ENCODE results near the gene ZMIZ1. TPM values are rescaled to one million over a fixed set of nuclear protein-coding genes. Genes with fewer than 3 reads are reported as not detected.
A peak's percentile ranks its signal among the peaks of the same experiment; 100 is the strongest.

The ZMIZ1 gene
- total RNA-seq, 2 experiments from 2014 or later, result 14.6 to 15.5 TPM

- no peak overlapping the region for H3K4me3 Mint-ChIP-seq
- CTCF ChIA-PET, result no interaction called here
- POLR2A ChIA-PET, result no interaction called here
- peak overlapping the region; percentile 75 for H3K27ac Mint-ChIP-seq
- ATAC-seq (ENCODE audit: poor library complexity) (no peak), DNase-seq (no peak)
- no peak for TF ChIP-seq CTCF (IDR thresholded peaks at IDR 0.05)
- no peaks in the 10 kb centered on the region for H3K9me3 Mint-ChIP-seq
- H3K27me3 Mint-ChIP-seq, result no peaks in the 10 kb centered on the region
- no peaks in the 10 kb centered on the region for H3K9me3 ChIP-seq (ENCODE audit: control insufficient read depth in 1 of 2, insufficient read depth in 1 of 2, low read length in 2 of 2)
- intact Hi-C loops (cut with DNase I, micrococcal nuclease), result no loop called here
- no peak overlapping the region for H3K4me3 ChIP-seq (ENCODE audit: low read length)
- H3K4me1 Mint-ChIP-seq (ENCODE audit: low read depth), result peaks cover 75% of the 10 kb centered on the region
- peaks cover 12% of the 10 kb centered on the region for H3K36me3 ChIP-seq (ENCODE audit: insufficient read depth, low read length)
- peaks cover 64% of the 10 kb centered on the region for H3K4me1 ChIP-seq (ENCODE audit: insufficient read depth, low read length)
- H3K36me3 Mint-ChIP-seq (ENCODE audit: low read depth), result no peaks in the 10 kb centered on the region
- H3K27ac ChIP-seq (ENCODE audit: low read depth in 1 of 2, low read length in 2 of 2), result no peak overlapping the region
- no peaks in the 10 kb centered on the region for H3K27me3 ChIP-seq (ENCODE audit: control insufficient read depth in 1 of 2, insufficient read depth in 2 of 2, low read length in 2 of 2)
These were observed 75.1 kb downstream of the ZMIZ1 start for GRCh38 chr10:79143879-79144278.

- POLR2A ChIA-PET, result no interaction called here
- Histone ChIP-seq H3K4me1 (ENCODE audit: insufficient read depth, low read length) (peaks cover 66% of the 10 kb centered on the region), H3K27me3 (ENCODE audit: control insufficient read depth in 1 of 2, insufficient read depth in 2 of 2, low read length in 2 of 2) (no peaks in the 10 kb centered on the region), H3K9me3 (ENCODE audit: control insufficient read depth in 1 of 2, insufficient read depth in 1 of 2, low read length in 2 of 2) (no peaks in the 10 kb centered on the region), H3K4me3 (ENCODE audit: low read length) (no peak overlapping the region), H3K27ac (ENCODE audit: low read depth in 1 of 2, low read length in 2 of 2) (no peak overlapping the region), H3K36me3 (ENCODE audit: insufficient read depth, low read length) (peaks cover 12% of the 10 kb centered on the region)
- peaks cover 78% of the 10 kb centered on the region for H3K4me1 Mint-ChIP-seq (ENCODE audit: low read depth)
- CTCF ChIA-PET, result no interaction called here
- no peaks in the 10 kb centered on the region for H3K27me3 Mint-ChIP-seq
- no peaks in the 10 kb centered on the region for H3K36me3 Mint-ChIP-seq (ENCODE audit: low read depth)
- peak overlapping the region; percentile 17 for H3K4me3 Mint-ChIP-seq
- intact Hi-C loops (cut with DNase I, micrococcal nuclease), result loop anchor here in 1 of 2 experiments (5.0 kb wide), 1 partner anchor 72 kb away; no protein-coding TSS in a partner anchor
- ATAC-seq (ENCODE audit: poor library complexity), result no peak
- DNase-seq, result no peak
- TF ChIP-seq CTCF (IDR thresholded peaks at IDR 0.05), result no peak
- H3K27ac Mint-ChIP-seq, result peak overlapping the region; percentile 75
- no peaks in the 10 kb centered on the region for H3K9me3 Mint-ChIP-seq
These were observed 75.8 kb downstream of the ZMIZ1 start for GRCh38 chr10:79144351-79145173.

GRCh38 chr10:79145174-79145483 lies 76.4 kb downstream of the ZMIZ1 start:
- CTCF ChIA-PET, result no interaction called here

More at GRCh38 chr10:79145174-79145483, 76.4 kb downstream of the ZMIZ1 start:
- Histone ChIP-seq H3K27ac (ENCODE audit: low read depth in 1 of 2, low read length in 2 of 2) (no peak overlapping the region), H3K27me3 (ENCODE audit: control insufficient read depth in 1 of 2, insufficient read depth in 2 of 2, low read length in 2 of 2) (no peaks in the 10 kb centered on the region), H3K36me3 (ENCODE audit: insufficient read depth, low read length) (peaks cover 7% of the 10 kb centered on the region), H3K4me3 (ENCODE audit: low read length) (no peak overlapping the region), H3K4me1 (ENCODE audit: insufficient read depth, low read length) (peaks cover 72% of the 10 kb centered on the region), H3K9me3 (ENCODE audit: control insufficient read depth in 1 of 2, insufficient read depth in 1 of 2, low read length in 2 of 2) (no peaks in the 10 kb centered on the region)
- Mint-ChIP-seq H3K27me3 (no peaks in the 10 kb centered on the region), H3K9me3 (no peaks in the 10 kb centered on the region), H3K27ac (peak overlapping the region; percentile 75), H3K36me3 (ENCODE audit: low read depth) (no peaks in the 10 kb centered on the region), H3K4me3 (peak overlapping the region; percentile 17), H3K4me1 (ENCODE audit: low read depth) (peaks cover 81% of the 10 kb centered on the region)
- DNase-seq (no peak), ATAC-seq (ENCODE audit: poor library complexity) (no peak)
- TF ChIP-seq CTCF (IDR thresholded peaks at IDR 0.05), result no peak
- POLR2A ChIA-PET, result no interaction called here
- intact Hi-C loops (cut with DNase I, micrococcal nuclease), result loop anchor here in 1 of 2 experiments (5.0 kb wide), 1 partner anchor 73 kb away; no protein-coding TSS in a partner anchor

All from CD4-positive, alpha-beta T cell (primary cell).